Measurements from ENCODE around the gene ORC3. TPM values are rescaled to one million over a fixed set of nuclear protein-coding genes. Genes with fewer than 3 reads are reported as not detected.
"Not testable (repeated sequence)": the region's sequence is repeated elsewhere in the genome, so short reads cannot be mapped to it uniquely, and the experiment has no call there.

Gene ORC3
- total RNA-seq, 1 donor from 2014 or later, result 9.6 TPM

DNA sequence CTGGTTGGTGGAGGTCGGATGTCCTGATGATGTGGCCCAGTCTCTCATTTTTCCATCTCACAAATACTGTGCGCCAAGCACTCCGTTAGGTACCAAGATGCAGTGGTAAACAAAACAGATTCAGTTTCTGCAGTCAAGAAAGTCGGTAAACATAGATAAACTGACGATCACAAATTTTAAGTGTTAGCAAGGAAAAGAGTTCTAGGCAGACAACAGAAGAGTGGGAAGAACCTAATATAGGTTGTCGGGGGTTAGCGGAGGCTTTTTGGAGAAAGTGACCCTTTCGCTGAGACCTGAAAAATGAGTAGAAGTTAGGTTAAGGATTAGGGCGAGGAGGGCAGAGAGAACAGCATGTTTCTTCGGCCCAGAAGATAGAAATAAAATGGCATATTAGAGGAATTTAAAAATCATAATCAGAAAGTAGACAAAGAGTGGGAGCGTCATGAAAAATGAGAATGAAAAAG, 514 bp downstream of the ORC3 start:
- Histone ChIP-seq H3K27me3 (no peaks in the 10 kb centered on the region), H3K36me3 (no peaks in the 10 kb centered on the region), H3K4me3 (peak overlapping the region; percentile 89 to 90), H3K27ac (peak overlapping the region; percentile 78), H3K9me3 (no peaks in the 10 kb centered on the region), H3K4me1 (peaks cover 46% of the 10 kb centered on the region)
- intact Hi-C loops (cut with DNase I), result no loop called here
- DNase-seq (ENCODE audit: extremely low spot score in 2 of 2), result no peak
- TF ChIP-seq POLR2AphosphoS5 (IDR thresholded peaks at IDR 0.05; ENCODE audit: insufficient read depth in 1 of 2, low read depth in 1 of 2) (no peak), POLR2A (IDR thresholded peaks at IDR 0.05) (no peak)
- TF ChIP-seq, protein P1, sequence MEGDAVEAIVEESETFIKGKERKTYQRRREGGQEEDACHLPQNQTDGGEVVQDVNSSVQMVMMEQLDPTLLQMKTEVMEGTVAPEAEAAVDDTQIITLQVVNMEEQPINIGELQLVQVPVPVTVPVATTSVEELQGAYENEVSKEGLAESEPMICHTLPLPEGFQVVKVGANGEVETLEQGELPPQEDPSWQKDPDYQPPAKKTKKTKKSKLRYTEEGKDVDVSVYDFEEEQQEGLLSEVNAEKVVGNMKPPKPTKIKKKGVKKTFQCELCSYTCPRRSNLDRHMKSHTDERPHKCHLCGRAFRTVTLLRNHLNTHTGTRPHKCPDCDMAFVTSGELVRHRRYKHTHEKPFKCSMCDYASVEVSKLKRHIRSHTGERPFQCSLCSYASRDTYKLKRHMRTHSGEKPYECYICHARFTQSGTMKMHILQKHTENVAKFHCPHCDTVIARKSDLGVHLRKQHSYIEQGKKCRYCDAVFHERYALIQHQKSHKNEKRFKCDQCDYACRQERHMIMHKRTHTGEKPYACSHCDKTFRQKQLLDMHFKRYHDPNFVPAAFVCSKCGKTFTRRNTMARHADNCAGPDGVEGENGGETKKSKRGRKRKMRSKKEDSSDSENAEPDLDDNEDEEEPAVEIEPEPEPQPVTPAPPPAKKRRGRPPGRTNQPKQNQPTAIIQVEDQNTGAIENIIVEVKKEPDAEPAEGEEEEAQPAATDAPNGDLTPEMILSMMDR (IDR thresholded peaks at IDR 0.05), result no peak

DNA sequence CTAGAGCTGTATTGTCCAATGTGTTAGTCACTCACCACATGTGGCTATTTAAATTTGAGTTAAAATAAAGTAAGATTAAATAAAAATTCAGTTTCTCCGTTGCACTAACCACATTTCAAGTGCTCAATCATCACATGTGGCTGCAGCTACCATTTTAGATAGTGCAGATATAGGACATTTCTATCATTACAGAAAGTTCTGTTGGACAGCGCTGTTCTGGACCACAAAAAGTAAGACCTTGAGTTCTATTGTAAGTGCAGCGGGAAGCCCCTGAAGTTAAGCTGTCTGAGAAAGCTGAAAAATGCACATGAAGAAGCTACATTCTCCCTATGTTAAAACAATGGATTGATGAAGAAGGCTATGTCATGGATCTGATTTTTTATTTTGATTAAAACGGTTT, 1.1 kb downstream of the ORC3 start:
- Histone ChIP-seq H3K36me3 (no peaks in the 10 kb centered on the region), H3K4me1 (peaks cover 44% of the 10 kb centered on the region), H3K9me3 (no peaks in the 10 kb centered on the region), H3K27ac (no peak overlapping the region), H3K4me3 (peak overlapping the region; percentile 89 to 90), H3K27me3 (no peaks in the 10 kb centered on the region)
- TF ChIP-seq POLR2A (IDR thresholded peaks at IDR 0.05), result no peak
- TF ChIP-seq, protein P1 (IDR thresholded peaks at IDR 0.05), result no peak
- no peak for TF ChIP-seq POLR2AphosphoS5 (IDR thresholded peaks at IDR 0.05; ENCODE audit: insufficient read depth in 1 of 2, low read depth in 1 of 2)
- no peak for DNase-seq (ENCODE audit: extremely low spot score in 2 of 2)
- intact Hi-C loops (cut with DNase I), result no loop called here

DNA sequence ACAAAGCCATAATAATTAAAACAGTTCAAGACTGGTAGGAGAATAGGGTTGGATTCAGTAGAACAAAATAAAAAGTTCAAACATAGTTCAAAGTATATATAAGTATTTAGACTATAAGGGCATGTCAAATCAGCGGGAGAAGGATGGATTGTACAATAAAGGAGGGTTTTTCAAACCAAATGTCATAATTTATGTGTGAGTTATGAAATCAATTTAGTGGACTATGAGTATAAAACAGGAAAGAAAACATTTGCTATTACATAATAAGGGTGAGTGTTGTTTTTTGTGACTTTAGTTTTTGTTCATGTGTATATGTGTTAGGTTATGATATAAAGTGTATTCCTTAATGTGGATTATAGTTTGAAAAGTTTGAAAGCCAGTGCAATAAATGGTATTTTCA, 10.6 kb downstream of the ORC3 start:
- DNase-seq (ENCODE audit: extremely low spot score in 2 of 2), result no peak
- intact Hi-C loops (cut with DNase I), result no loop called here
- H3K36me3 ChIP-seq, result no peaks in the 10 kb centered on the region
- H3K27ac ChIP-seq, result no peak overlapping the region
- H3K4me3 ChIP-seq, result no peak overlapping the region
- TF ChIP-seq, protein P1 (IDR thresholded peaks at IDR 0.05), result no peak
- TF ChIP-seq POLR2AphosphoS5 (IDR thresholded peaks at IDR 0.05; ENCODE audit: insufficient read depth in 1 of 2, low read depth in 1 of 2) (no peak), POLR2A (IDR thresholded peaks at IDR 0.05) (no peak)
- H3K9me3 ChIP-seq, result no peaks in the 10 kb centered on the region
- H3K4me1 ChIP-seq, result no peaks in the 10 kb centered on the region
- H3K27me3 ChIP-seq, result no peaks in the 10 kb centered on the region

DNA sequence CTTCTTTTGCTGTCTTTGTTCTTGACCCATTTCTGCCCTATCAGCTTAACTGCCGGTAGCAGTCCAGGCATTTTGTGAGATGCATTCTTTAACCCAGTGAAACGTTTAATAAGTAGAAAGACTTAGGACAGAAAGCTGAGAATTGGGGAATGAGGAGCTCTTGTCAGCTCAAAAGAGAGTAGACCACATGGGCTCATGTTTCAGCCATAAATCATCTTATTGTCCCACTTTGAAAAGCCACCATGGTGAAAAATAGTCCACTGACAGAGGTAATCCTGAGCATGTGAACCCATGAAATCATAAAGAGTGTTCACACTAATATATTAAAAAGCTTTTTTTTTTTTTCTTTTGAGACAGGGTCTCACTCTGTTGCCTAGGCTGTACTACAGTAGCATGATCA, 16.3 kb downstream of the ORC3 start:
- no peak for TF ChIP-seq POLR2AphosphoS5 (IDR thresholded peaks at IDR 0.05; ENCODE audit: insufficient read depth in 1 of 2, low read depth in 1 of 2)
- TF ChIP-seq, protein P1 (IDR thresholded peaks at IDR 0.05), result no peak
- no peak for TF ChIP-seq POLR2A (IDR thresholded peaks at IDR 0.05)
- Histone ChIP-seq H3K27me3 (no peaks in the 10 kb centered on the region), H3K36me3 (peaks cover 0 to 20% of the 10 kb centered on the region in 2 donors), H3K9me3 (no peaks in the 10 kb centered on the region), H3K27ac (no peak overlapping the region), H3K4me3 (no peak overlapping the region), H3K4me1 (no peaks in the 10 kb centered on the region)
- intact Hi-C loops (cut with DNase I), result no loop called here
- no peak for DNase-seq (ENCODE audit: extremely low spot score in 2 of 2)

DNA sequence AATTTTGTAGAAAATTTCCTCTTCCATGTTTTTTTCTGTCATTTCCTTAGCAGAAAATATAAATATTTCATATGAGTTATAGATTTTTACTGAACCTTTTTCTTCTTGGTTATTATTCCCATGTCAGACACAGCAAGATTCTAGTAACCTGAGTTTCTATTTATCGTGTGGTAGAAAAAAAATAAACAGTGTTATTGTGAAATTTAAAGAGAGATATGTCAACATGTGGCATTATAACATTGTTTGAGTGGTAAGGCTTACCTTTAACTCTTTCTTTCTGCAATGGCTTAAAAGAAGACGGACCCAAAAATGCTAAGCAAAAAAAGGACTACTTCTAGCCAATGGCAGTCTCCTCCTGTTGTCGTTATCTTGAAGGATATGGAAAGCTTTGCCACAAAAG, 18.9 kb downstream of the ORC3 start:
- H3K4me3 ChIP-seq, result no peak overlapping the region
- no peaks in the 10 kb centered on the region for H3K27me3 ChIP-seq
- intact Hi-C loops (cut with DNase I), result no loop called here
- H3K9me3 ChIP-seq, result no peaks in the 10 kb centered on the region
- H3K4me1 ChIP-seq, result no peaks in the 10 kb centered on the region
- TF ChIP-seq, protein P1 (IDR thresholded peaks at IDR 0.05), result no peak
- no peak for TF ChIP-seq POLR2A (IDR thresholded peaks at IDR 0.05)
- TF ChIP-seq POLR2AphosphoS5 (IDR thresholded peaks at IDR 0.05; ENCODE audit: insufficient read depth in 1 of 2, low read depth in 1 of 2), result no peak
- H3K36me3 ChIP-seq, result peaks cover 0 to 39% of the 10 kb centered on the region in 2 donors
- H3K27ac ChIP-seq, result no peak overlapping the region
- DNase-seq (ENCODE audit: extremely low spot score in 2 of 2), result no peak

DNA sequence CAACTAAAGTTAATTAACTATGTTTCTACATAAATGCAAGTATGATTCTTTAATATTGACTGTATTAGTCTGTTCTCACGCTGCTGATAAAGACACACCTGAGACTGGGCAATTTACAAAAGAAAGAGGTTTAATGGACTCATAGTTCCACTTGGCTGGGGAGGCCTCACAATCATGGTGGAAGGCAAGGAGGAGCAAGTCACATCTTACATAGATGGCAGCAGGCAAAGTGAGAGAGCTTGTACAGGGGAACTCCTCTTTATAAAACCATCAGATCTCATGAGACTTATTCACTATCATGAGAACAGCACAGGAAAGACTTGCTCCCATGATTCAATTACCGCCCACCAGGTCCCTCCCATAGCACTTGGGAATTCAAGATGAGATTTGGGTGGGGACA, 23.1 kb downstream of the ORC3 start:
- intact Hi-C loops (cut with DNase I); H3K4me3 ChIP-seq; H3K4me1 ChIP-seq; H3K27me3 ChIP-seq; H3K27ac ChIP-seq; DNase-seq (ENCODE audit: extremely low spot score in 2 of 2); H3K9me3 ChIP-seq: not testable (repeated sequence)
- H3K36me3 ChIP-seq, result peaks cover 0 to 37% of the 10 kb centered on the region in 2 donors
